ENCODE results near the gene SLC13A4.

DNA sequence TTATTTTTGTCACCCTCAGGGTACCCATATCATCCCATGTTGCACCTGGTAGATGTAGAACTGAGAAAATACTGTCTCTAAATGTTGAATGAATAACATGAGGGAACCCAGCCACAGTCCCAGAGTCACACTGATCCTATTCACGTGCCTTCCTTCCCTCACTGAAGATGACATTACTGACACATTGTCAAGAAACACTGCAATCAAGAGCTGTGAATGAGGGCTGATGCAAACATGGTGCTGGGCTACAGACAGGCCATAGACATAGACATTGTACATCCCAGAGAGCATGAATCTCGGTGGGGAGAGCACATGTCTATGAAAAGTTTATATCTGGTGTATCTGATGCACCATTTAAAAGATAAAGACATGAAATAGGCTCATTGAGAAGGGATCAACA, 9.8 kb downstream of the SLC13A4 start:
- TF ChIP-seq, protein P1, sequence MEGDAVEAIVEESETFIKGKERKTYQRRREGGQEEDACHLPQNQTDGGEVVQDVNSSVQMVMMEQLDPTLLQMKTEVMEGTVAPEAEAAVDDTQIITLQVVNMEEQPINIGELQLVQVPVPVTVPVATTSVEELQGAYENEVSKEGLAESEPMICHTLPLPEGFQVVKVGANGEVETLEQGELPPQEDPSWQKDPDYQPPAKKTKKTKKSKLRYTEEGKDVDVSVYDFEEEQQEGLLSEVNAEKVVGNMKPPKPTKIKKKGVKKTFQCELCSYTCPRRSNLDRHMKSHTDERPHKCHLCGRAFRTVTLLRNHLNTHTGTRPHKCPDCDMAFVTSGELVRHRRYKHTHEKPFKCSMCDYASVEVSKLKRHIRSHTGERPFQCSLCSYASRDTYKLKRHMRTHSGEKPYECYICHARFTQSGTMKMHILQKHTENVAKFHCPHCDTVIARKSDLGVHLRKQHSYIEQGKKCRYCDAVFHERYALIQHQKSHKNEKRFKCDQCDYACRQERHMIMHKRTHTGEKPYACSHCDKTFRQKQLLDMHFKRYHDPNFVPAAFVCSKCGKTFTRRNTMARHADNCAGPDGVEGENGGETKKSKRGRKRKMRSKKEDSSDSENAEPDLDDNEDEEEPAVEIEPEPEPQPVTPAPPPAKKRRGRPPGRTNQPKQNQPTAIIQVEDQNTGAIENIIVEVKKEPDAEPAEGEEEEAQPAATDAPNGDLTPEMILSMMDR (IDR thresholded peaks at IDR 0.05 in 4 of 5, conservative IDR thresholded peaks at IDR 0.05 in 1 of 5): no peak
- TF ChIP-seq POLR2A (IDR thresholded peaks at IDR 0.05): no peak

Data from gastrocnemius medialis (tissue), 4 donors.